ENCODE data around the gene COQ2.
"Not testable (repeated sequence)": the region's sequence is repeated elsewhere in the genome, so short reads cannot be mapped to it uniquely, and the experiment has no call there.

Gene COQ2

GRCh38 chr4:83247415-83248357 is 36.9 kb downstream of the COQ2 start:
- no peak for DNase-seq (ENCODE audit: low spot score)

- no peak for DNase-seq (ENCODE audit: low spot score)
Measured at GRCh38 chr4:83241132-83241531, 43.5 kb downstream of the COQ2 start.

GRCh38 chr4:83240379-83240875 is 44.2 kb downstream of the COQ2 start:
- DNase-seq (ENCODE audit: low spot score) = no peak

- no peak for DNase-seq (ENCODE audit: low spot score)
Measured at GRCh38 chr4:83238393-83239248, 46.0 kb downstream of the COQ2 start.

GRCh38 chr4:83237591-83237990 is 47.0 kb downstream of the COQ2 start:
- DNase-seq (ENCODE audit: low spot score) = no peak

GRCh38 chr4:83235645-83236133 is 48.9 kb downstream of the COQ2 start:
- DNase-seq (ENCODE audit: low spot score) = not testable (repeated sequence)

GRCh38 chr4:83234902-83235644 is 49.5 kb downstream of the COQ2 start:
- no peak for DNase-seq (ENCODE audit: low spot score)

- not testable (repeated sequence) for DNase-seq (ENCODE audit: low spot score)
Measured at GRCh38 chr4:83234387-83234786, 50.2 kb downstream of the COQ2 start.

- DNase-seq (ENCODE audit: low spot score) = no peak
Measured at GRCh38 chr4:83232082-83232481, 52.5 kb downstream of the COQ2 start.

GRCh38 chr4:83231620-83232076 is 53.0 kb downstream of the COQ2 start:
- no peak for DNase-seq (ENCODE audit: low spot score)

GRCh38 chr4:83230928-83231327 is 53.7 kb downstream of the COQ2 start:
- DNase-seq (ENCODE audit: low spot score) = no peak

GRCh38 chr4:83229791-83230190 is 54.8 kb downstream of the COQ2 start:
- DNase-seq (ENCODE audit: low spot score) = no peak

GRCh38 chr4:83228231-83228630 is 56.4 kb downstream of the COQ2 start:
- DNase-seq (ENCODE audit: low spot score) = no peak

GRCh38 chr4:83224502-83225197 is 59.9 kb downstream of the COQ2 start:
- no peak for DNase-seq (ENCODE audit: low spot score)

GRCh38 chr4:83223781-83224180 is 60.8 kb downstream of the COQ2 start:
- DNase-seq (ENCODE audit: low spot score) = no peak

- DNase-seq (ENCODE audit: low spot score) = no peak
Measured at GRCh38 chr4:83221897-83222441, 62.6 kb downstream of the COQ2 start.

GRCh38 chr4:83219344-83220331 is 65.0 kb downstream of the COQ2 start:
- no peak for DNase-seq (ENCODE audit: low spot score)

GRCh38 chr4:83217721-83218522 is 66.7 kb downstream of the COQ2 start:
- no peak for DNase-seq (ENCODE audit: low spot score)
